Measurements from ENCODE around the gene GDA. TPM values are rescaled to one million over a fixed set of nuclear protein-coding genes. Genes with fewer than 3 reads are reported as not detected.

Gene GDA
- polyA plus RNA-seq, 1 donor from 2014 or later, result not detected

DNA sequence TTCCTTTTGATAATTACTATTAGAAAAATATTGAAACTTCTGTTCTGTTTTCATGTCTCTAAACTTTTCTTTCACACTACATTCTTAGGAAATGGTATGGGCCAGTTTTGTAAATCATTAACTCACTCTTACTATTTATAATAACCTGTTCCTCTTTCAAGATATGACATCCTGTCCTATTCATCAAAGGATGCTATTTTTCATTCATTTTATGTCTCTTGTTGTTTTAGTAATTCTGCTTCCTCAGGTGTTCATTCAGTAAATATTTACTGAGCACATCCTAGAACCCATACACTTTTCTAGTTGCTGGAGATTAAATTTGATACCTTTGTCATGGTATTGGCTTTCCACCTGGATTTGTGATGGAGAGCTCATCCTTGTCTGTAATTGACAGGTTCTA lies 58.0 kb downstream of the GDA start:
- Mint-ChIP-seq H3K27me3 (peaks cover 6% of the 10 kb centered on the region), H3K27ac (no peak overlapping the region), H3K4me3 (no peak overlapping the region), H3K36me3 (no peaks in the 10 kb centered on the region), H3K4me1 (peaks cover 0 to 7% (median 0%) of the 10 kb centered on the region in 3 donors), H3K9me3 (no peaks in the 10 kb centered on the region)

DNA sequence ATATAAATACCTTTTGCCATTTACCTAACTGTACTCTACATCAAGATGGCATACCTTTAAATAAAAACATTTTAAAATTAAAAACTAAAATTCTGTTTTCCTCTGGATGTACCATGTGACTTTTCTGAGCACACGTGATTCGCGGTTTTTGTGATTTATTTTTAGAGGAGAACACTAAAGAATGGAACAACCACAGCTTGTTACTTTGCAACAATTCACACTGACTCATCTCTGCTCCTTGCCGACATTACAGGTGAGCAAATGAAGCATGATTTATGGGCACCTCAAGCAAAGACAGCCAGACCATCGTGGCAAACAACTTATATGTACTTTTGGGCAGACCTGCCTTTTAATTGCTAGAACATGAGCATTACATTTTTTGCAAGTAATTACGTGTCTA lies 61.3 kb downstream of the GDA start:
- peaks cover 9% of the 10 kb centered on the region for H3K27me3 Mint-ChIP-seq
- peaks cover 0 to 7% (median 0%) of the 10 kb centered on the region in 3 donors for H3K4me1 Mint-ChIP-seq
- no peak overlapping the region for H3K4me3 Mint-ChIP-seq
- no peaks in the 10 kb centered on the region for H3K9me3 Mint-ChIP-seq
- H3K36me3 Mint-ChIP-seq, result peaks cover 2% of the 10 kb centered on the region
- H3K27ac Mint-ChIP-seq, result no peak overlapping the region

DNA sequence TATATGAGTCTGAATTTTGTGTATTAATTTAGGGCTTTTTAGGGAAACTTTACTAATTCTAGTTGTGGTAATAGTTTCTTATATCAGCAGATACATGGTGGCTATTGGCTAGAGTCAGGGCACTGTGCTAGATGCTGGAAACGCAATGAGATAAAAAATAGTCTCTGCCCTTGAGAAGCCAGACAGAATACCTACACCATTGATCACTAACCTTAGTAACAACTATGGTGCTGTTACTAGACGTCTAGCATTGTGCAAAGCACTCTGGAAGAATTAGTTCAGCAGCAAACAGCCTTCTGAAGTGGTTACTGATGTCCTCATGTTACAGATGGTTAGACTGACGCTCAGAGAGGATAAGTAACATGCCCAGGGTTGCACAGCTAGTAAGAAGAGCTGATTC lies 61.8 kb downstream of the GDA start:
- no peak overlapping the region for H3K27ac Mint-ChIP-seq

DNA sequence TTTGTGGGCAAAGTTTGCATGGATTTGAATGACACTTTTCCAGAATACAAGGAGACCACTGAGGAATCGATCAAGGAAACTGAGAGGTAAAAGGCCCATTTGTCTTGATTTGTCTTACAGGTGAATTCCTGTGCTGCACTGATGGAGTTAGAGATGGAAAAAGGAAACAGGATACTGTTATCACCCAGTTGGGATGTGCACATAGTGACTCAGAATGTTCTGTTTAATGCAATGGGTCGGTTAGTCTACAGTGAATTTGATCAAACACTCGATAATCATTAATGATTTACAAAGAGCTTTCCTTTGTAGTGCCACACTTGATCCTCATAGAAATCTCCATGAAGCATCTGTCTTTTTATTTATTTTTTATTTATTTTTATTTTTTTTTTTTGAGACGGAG lies 64.7 kb downstream of the GDA start:
- H3K27ac Mint-ChIP-seq, result no peak overlapping the region
- peaks cover 2% of the 10 kb centered on the region for H3K36me3 Mint-ChIP-seq
- no peaks in the 10 kb centered on the region for H3K9me3 Mint-ChIP-seq
- H3K27me3 Mint-ChIP-seq, result peaks cover 9% of the 10 kb centered on the region
- H3K4me3 Mint-ChIP-seq, result no peak overlapping the region
- H3K4me1 Mint-ChIP-seq, result no peaks in the 10 kb centered on the region

More for the DNA sequence above, 61.8 kb downstream of the GDA start:
- Mint-ChIP-seq H3K27me3 (peaks cover 9% of the 10 kb centered on the region), H3K4me3 (no peak overlapping the region), H3K4me1 (peaks cover 0 to 7% (median 0%) of the 10 kb centered on the region in 3 donors), H3K9me3 (no peaks in the 10 kb centered on the region), H3K36me3 (peaks cover 2% of the 10 kb centered on the region)

DNA sequence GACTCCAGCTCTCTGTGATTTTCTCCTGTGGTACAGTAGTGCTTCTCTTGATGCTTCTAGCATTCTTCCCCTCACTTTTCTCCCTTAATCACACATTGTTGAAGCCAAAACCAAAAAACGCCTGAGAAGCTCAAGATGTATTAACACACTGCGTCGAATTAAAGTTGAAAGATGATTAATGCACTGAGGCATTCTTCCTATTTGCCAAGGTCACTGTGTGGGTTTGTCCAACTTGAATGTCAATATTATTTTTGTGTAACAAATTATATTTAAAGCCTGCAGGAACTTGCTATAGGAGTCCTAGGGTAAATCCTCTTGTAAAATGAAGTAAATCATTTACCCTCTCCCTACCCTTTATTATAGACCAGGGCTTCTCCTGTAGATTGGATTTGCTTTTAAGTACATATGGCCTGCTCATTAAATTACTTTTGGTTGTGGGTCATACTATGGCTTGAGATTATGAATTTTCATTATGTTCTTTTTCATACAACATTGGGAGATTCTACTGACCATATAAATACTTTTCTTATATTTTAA lies 68.1 kb downstream of the GDA start:
- Mint-ChIP-seq H3K4me1 (no peaks in the 10 kb centered on the region), H3K4me3 (no peak overlapping the region), H3K27me3 (peaks cover 5% of the 10 kb centered on the region), H3K9me3 (no peaks in the 10 kb centered on the region), H3K27ac (no peak overlapping the region), H3K36me3 (peaks cover 2% of the 10 kb centered on the region)

DNA sequence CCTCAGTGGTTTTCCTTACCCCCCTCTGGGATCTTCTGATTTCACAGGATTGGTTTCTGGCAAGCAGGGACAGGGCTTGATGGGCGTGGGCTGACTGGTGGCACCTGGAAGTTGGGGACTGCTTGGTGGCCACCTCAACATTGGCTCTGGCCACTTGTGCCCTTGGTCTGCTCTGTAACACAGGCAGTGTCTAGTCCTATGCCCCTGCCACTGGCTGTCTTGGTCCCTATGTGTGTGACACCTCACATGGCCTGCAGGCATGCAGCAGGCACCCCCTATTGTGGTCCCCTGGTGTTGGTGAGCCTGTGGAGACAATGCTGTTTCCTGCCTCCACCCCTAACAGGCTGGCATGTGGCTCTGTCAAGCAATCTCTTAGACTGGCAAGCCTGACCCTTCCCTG lies 71.3 kb downstream of the GDA start:
- Mint-ChIP-seq H3K4me1 (no peaks in the 10 kb centered on the region), H3K27ac (no peak overlapping the region), H3K9me3 (peaks cover 0 to 3% (median 0%) of the 10 kb centered on the region in 3 donors), H3K4me3 (no peak overlapping the region), H3K27me3 (peaks cover 2% of the 10 kb centered on the region), H3K36me3 (no peaks in the 10 kb centered on the region)

DNA sequence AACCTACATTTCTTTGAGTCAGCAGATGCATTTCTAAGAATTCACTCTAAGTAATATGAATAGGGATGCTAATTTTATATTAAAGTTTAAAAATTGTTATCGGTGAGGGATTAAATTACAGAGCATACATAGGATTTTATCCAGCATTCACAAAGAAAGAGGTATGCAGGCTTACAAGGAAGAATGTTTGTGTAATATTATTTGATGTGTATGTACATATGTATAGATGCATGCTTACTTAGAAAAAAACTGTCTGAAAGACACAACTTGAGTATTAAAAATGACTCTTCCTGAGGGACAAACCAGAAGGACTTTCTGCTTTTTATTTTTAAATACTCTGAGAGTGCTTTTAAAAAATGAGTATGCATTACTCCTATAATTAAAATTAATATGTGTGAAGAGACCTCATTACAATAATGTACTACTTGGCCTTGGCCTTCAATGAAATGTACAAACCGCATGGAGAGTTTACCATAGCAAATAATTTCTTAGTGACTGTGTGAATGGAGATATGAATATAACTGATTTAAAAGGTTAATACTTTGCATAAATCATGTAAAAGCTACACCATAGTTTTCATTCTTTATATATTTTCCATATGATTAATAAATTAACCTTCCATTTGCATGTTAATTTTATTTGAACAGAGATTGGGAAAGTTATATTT lies 77.0 kb downstream of the GDA start:
- Mint-ChIP-seq H3K9me3 (peaks cover 0 to 3% (median 0%) of the 10 kb centered on the region in 3 donors), H3K4me3 (no peak overlapping the region)

DNA sequence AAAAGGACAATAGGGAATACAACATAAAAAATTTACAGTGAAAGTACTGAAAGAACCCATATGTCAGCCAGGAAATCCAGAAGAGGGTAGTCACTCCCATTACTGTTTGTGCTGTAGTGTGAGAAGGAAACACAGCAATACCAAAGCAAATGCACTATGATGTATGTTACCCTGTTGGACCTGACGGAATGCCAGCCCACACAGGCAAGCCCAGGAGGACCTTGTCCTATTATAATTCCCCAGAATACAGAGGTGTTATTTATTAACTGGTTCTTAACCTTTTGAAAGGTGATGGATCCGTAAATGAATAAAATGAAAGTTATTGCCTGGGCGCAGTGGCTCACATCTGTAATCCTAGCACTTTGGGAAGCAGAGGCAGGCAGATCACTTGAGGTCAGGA lies 79.0 kb downstream of the GDA start:
- Mint-ChIP-seq H3K27me3 (no peaks in the 10 kb centered on the region), H3K4me3 (no peak overlapping the region), H3K36me3 (no peaks in the 10 kb centered on the region), H3K9me3 (peaks cover 0 to under 1% (median 0%) of the 10 kb centered on the region in 3 donors), H3K4me1 (no peaks in the 10 kb centered on the region), H3K27ac (no peak overlapping the region)

More for the DNA sequence above, 77.0 kb downstream of the GDA start:
- no peaks in the 10 kb centered on the region for H3K36me3 Mint-ChIP-seq
- peak overlapping the region in 1 of 3 donors; percentile 62 for H3K27ac Mint-ChIP-seq
- peaks cover 1% of the 10 kb centered on the region for H3K27me3 Mint-ChIP-seq
- H3K4me1 Mint-ChIP-seq, result no peaks in the 10 kb centered on the region

DNA sequence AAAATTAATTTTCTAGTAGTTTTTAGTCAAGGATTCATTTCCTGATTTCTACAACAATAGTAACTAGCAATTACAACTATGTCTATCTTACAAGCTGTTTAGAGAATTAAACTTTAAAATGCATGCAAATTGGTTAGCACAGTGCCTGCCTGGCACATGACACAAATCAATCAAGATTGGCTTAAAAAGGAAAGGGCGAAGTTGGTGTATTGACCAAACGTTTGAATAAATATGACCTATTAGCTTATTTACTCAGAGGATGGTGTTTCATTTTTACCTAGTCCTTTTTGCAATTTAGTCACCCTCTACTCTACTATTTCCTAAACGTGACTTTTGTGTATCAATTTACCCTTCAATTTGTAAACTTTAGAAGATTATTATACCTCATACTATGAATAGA lies 83.5 kb downstream of the GDA start:
- H3K27me3 Mint-ChIP-seq, result no peaks in the 10 kb centered on the region
- H3K4me1 Mint-ChIP-seq, result no peaks in the 10 kb centered on the region
- no peak overlapping the region for H3K27ac Mint-ChIP-seq
- no peaks in the 10 kb centered on the region for H3K36me3 Mint-ChIP-seq
- H3K9me3 Mint-ChIP-seq, result no peaks in the 10 kb centered on the region
- no peak overlapping the region for H3K4me3 Mint-ChIP-seq

DNA sequence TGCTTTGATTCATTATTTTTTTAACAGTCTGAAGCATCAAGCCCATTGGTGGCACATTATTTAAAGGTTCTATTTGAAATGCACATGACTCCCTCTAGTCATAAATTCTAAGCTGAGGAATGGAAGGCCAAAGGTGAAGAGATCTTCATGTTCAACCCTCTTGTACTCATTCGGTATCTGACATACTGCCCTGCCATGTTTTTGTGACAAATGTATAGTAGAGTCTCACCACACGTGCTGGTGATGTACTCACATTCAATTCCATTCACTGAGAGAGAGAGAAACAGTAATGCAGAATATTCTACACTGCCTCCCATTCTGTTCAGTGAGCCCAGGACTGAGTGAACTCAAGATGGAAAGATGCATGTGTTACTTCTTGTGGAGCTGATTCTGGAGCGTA lies 98.3 kb downstream of the GDA start:
- H3K4me3 Mint-ChIP-seq, result no peak overlapping the region
- no peaks in the 10 kb centered on the region for H3K36me3 Mint-ChIP-seq
- H3K27ac Mint-ChIP-seq, result no peak overlapping the region
- H3K27me3 Mint-ChIP-seq, result no peaks in the 10 kb centered on the region
- no peaks in the 10 kb centered on the region for H3K9me3 Mint-ChIP-seq
- H3K4me1 Mint-ChIP-seq, result no peaks in the 10 kb centered on the region

DNA sequence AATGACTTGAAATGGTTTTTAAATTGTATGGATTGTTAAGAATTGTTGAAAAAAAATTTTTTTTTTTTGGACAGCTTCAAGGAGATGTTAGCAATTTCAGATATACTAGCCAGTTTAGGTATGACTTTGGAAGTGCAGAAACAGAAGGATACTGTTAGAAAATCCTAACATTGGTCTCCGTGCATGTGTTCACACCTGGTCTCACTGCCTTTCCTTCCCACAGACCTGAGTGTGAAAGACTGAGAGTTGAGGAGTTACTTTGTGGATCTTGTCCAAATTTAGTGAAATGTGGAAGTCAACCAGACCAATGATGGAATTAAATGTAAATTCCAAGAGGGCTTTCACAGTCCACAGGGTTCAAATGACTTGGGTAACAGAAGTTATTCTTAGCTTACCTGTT lies 102.3 kb downstream of the GDA start:
- Mint-ChIP-seq H3K27ac (no peak overlapping the region), H3K27me3 (peaks cover 8% of the 10 kb centered on the region), H3K9me3 (peaks cover 0 to 11% (median 0%) of the 10 kb centered on the region in 3 donors), H3K36me3 (no peaks in the 10 kb centered on the region), H3K4me3 (no peak overlapping the region), H3K4me1 (no peaks in the 10 kb centered on the region)

DNA sequence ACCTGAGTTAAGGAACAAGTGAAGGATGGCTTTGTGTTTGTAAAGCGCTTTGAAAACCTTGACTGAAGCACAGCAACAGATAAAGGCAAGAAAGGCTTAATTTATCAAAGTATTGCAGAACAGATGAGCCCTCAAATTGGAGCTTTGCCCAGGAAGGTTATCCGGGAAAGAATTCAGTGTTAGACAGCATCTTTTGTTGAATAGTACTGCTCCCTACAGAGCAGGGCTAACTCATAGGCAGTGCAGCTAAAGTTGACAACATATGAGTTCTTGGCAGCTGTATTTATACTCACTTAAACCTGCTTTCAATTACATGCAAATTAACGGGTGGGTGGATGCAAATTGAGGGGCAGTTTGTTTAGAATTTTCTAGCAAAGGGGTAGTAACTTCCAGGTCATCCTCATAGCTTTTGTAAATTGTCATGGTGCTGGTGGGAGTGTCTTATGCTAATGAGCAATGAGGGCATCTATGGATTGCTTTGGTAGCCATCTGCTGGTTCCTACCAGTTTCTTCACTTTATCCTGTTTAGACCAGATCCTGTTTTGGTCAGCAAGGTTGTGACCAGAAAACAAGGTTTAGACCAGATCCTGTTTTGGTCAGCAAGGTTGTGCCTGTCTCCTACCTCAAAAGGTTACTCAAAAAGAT lies 105.8 kb downstream of the GDA start:
- Mint-ChIP-seq H3K27ac (no peak overlapping the region), H3K36me3 (no peaks in the 10 kb centered on the region), H3K9me3 (peaks cover 0 to 11% (median 0%) of the 10 kb centered on the region in 3 donors), H3K4me1 (no peaks in the 10 kb centered on the region), H3K27me3 (peaks cover 15% of the 10 kb centered on the region), H3K4me3 (no peak overlapping the region)

DNA sequence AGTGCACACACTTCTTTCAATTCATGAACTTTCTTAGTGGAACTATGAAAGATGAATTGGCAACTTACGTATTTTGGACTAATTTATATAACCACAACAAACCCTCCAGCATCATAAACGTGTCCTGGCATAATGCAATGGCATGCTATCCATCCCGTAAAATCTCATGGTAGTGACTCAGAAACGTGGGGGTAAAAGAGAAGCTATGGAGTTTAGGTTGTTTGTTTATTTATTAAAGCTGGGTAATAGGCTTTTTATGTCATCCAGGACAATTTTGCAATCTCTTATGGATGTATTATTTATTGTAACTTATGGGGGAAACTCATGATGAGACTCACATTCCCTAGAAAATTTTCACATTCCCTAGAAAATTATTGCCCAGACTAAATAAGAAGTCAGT lies 106.3 kb downstream of the GDA start:
- Mint-ChIP-seq H3K4me3 (no peak overlapping the region), H3K27me3 (peaks cover 15% of the 10 kb centered on the region), H3K9me3 (peaks cover 0 to 11% (median 0%) of the 10 kb centered on the region in 3 donors), H3K27ac (no peak overlapping the region), H3K36me3 (no peaks in the 10 kb centered on the region), H3K4me1 (no peaks in the 10 kb centered on the region)

DNA sequence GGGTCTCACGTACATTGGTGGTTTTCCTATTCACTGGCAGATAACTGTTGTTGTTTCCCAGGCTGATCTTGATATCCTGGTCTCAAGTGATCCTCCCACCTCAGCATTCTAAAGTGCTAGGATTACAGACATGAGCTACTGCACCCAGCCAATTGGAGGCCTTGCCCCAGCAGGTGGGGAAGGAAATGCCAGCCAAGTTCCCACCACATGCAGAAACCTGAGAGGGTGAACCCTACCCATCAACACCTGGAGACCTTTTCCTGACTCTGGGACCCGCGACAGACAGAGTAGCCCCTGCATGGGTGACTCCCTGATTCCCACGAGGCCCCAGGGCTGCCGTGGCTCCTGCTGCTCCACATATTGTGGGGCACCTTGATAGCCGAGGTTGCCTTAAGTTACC lies 107.7 kb downstream of the GDA start:
- no peak overlapping the region for H3K27ac Mint-ChIP-seq
- H3K27me3 Mint-ChIP-seq, result peaks cover 15% of the 10 kb centered on the region

DNA sequence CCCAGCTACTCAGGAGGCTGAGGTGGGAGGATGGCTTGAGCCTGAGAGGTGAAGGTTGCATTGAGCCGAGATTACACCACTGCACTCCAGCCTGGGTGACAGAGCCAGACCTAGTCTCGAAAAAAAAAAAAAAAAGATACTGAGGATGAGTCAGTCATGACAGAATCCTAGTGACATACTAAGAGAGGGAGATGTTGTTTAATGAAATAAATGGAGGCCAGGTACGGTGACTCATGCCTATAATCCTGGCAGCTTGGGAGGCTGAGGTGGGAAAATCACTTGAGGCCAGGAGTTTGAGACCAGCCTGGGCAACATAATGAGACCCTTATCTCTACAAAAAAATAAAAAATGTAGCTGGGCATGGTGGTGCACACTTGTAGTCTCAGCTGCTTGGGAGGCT lies 108.6 kb downstream of the GDA start:
- H3K27ac Mint-ChIP-seq, result no peak overlapping the region
- H3K36me3 Mint-ChIP-seq, result no peaks in the 10 kb centered on the region
- peaks cover 0 to 11% (median 0%) of the 10 kb centered on the region in 3 donors for H3K9me3 Mint-ChIP-seq
- peaks cover 15% of the 10 kb centered on the region for H3K27me3 Mint-ChIP-seq
- H3K4me3 Mint-ChIP-seq, result no peak overlapping the region
- peaks cover 0 to 1% (median 0%) of the 10 kb centered on the region in 3 donors for H3K4me1 Mint-ChIP-seq

More for the DNA sequence above, 107.7 kb downstream of the GDA start:
- H3K9me3 Mint-ChIP-seq, result peaks cover 0 to 11% (median 0%) of the 10 kb centered on the region in 3 donors
- H3K36me3 Mint-ChIP-seq, result no peaks in the 10 kb centered on the region
- peaks cover 0 to 1% (median 0%) of the 10 kb centered on the region in 3 donors for H3K4me1 Mint-ChIP-seq
- no peak overlapping the region for H3K4me3 Mint-ChIP-seq

DNA sequence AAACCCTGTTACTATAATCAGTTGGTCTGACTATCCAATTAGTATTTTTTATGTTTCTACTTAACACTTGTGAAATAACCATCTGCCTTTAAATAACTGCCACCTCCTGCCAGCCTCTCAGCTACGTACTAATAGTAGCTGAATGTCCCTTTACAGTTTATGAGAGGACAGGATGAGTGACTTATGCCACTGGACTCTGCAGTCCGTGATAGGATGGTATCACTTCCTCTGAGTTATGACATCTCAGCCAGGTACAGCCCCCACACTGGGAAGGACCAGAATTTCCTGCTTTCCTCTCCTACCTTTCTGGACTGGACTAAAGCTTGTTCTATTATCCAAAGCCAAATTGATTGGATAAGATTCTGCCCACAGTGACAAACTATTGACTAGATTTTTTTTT lies 112.8 kb downstream of the GDA start:
- H3K27me3 Mint-ChIP-seq, result peaks cover 6% of the 10 kb centered on the region
- H3K36me3 Mint-ChIP-seq, result no peaks in the 10 kb centered on the region
- H3K27ac Mint-ChIP-seq, result no peak overlapping the region
- no peaks in the 10 kb centered on the region for H3K9me3 Mint-ChIP-seq
- no peak overlapping the region for H3K4me3 Mint-ChIP-seq
- H3K4me1 Mint-ChIP-seq, result peaks cover 0 to 3% (median 0%) of the 10 kb centered on the region in 3 donors

All from IgD-negative memory B cell (primary cell).